Umbilical cord (tissue), 2 donors: Measurements from ENCODE around the gene RBM15. TPM values are rescaled to one million over a fixed set of nuclear protein-coding genes. Genes with fewer than 3 reads are reported as not detected.

Experiments
- DNase-seq: peaks from one replicate; pipeline ENCODE4 v3.0.0-alpha.2; 2015; ENCODE audit warnings: low spot score
- total RNA-seq: library from RNA; depleted of rRNA; stranded (reverse); fragments of >200 nt; gene quantifications from one replicate; pipeline ENCODE4 v1.2.3, GENCODE V29; 2014; ENCODE audit warnings: low replicate concordance; ENCODE audit not compliant: insufficient read depth

The RBM15 gene
- total RNA-seq, 1 donor from 2014 or later = 28.4 TPM

DNA sequence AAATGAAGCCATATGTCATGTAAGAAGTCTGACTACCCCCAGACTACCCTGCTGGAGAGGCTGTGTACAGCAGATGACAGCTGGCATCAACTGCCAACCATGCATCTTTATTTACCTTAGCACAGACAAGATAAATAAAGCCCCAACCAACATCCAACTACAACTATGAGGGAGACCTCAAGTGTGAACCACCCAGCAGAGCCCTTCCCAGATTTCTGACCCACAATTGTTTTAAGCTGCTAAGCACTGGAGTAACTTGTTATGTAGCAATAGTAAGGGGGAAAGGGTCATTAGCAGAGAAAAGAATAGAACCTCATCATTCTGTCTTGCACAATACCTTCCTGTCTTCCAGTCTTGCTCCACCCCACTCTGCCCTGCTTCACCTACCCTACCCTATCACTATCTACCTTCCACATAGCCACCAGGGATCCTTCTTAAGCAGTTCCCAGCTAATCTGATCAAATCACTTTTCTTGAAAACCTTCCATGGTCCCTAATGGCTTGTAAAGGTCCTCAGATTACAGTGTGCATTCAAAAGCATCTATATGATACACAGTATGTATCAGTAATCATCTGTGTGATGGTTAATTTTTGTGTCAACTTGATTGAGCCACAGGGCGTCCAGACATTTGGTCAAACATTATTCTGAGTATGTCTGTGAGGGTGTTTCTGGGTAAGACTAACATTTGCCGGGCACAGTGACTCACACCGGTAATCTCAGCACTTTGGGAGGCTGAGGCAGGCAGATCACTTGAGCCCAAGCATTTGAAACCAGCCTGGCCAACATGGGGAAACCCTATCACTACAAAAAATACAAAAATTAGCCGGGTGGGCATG, 19.6 kb upstream of the RBM15 start:
- DNase-seq = no peak

DNA sequence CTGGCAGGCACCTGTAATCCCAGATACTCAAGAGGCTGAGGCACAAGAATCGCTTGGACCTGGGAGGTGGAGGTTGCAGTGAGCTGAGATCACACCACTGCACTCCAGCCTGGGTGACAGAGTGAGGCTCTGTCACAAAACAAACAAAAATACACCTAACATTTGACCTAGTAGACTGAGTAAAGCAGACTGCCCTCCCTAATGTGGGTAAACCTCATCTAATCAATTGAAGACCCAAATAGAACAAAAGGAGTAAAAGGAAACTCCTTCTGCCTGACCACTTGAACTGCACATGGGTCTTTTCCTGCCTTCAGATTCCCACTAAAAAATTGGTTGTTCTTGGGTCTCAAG, 19.0 kb upstream of the RBM15 start:
- DNase-seq = no peak

GRCh38 chr1:110321045-110321444, 18.1 kb upstream of the RBM15 start:
- no peak for DNase-seq

DNA sequence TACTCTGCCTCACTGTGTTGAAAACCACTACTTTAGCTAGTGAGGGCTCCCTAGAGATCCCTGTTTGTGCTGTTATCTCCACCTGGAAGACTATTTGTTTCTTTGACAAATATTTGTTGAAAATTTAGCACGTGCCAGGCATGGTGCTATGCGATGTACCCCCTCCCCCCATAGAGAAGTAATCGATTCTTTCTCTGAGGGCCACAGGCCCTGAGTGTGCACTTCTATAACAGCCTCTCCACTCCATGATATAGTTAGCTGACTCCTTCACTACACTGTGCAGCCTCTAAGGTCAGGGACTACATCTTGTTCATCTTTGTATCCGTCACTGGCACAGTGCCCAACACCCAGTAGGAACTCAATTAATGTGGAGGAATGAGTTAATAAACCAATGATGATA, 17.3 kb upstream of the RBM15 start:
- DNase-seq = no peak

DNA sequence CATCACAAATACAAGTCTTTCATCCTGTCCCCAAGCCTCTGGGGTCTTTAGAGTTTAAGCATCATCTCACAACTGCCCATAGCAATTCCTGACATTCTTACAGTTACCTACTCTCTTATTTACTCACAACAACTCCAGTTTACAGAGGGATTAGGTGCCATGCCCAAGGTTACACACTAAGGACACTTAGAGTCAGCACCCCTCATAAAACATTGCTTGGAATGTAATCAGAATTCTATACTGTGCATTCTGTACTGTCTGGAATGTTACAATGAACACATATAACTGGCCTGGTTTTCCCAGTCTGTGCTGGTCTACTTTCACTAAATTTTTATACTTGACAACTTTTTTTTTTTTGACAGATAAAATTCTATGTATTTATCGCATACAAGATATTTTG, 14.5 kb upstream of the RBM15 start:
- no peak for DNase-seq

GRCh38 chr1:110326826-110327225, 12.4 kb upstream of the RBM15 start:
- no peak for DNase-seq

DNA sequence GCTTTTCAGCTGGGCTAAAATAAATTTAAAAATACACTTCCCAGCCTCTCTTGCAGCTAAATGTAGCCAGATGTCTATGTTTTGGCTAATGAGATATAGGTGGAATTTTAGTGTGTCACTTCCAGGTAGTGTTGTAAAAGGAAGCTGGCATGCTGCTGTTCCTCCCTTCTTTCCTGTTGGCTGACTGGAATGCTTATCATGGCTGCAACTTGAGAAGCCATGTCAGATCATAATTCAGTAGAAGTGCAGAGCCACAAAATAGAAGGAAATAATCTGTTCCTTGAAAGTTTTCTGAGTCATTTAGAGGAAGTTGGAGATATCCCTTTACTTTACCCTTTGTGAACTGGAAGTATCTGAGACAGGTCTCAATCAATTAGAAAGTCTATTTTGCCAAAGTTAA, 10.9 kb upstream of the RBM15 start:
- no peak for DNase-seq

DNA sequence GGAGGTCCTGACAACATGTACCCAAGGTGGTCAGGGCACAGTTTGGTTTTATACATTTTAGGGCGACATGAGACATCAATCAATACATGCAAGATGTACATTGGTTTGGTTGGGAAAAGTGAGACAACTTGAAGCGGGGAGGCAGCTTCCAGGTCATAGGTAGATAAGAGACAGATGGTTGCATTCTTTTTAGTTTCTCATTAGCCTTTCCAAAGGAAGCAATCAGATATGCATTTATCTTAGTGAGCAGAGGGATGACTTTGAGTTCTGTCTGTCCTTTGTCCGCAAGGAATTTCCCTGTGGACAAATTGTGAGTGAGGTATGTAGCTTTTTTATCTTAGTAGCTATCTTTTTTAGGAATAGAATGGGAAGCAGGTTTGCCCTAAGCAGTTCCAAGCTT, 10.5 kb upstream of the RBM15 start:
- DNase-seq = no peak

GRCh38 chr1:110335265-110335664, 3.9 kb upstream of the RBM15 start:
- no peak for DNase-seq

- no peak for DNase-seq
These were observed 2.7 kb upstream of the RBM15 start for GRCh38 chr1:110336300-110337039.

DNA sequence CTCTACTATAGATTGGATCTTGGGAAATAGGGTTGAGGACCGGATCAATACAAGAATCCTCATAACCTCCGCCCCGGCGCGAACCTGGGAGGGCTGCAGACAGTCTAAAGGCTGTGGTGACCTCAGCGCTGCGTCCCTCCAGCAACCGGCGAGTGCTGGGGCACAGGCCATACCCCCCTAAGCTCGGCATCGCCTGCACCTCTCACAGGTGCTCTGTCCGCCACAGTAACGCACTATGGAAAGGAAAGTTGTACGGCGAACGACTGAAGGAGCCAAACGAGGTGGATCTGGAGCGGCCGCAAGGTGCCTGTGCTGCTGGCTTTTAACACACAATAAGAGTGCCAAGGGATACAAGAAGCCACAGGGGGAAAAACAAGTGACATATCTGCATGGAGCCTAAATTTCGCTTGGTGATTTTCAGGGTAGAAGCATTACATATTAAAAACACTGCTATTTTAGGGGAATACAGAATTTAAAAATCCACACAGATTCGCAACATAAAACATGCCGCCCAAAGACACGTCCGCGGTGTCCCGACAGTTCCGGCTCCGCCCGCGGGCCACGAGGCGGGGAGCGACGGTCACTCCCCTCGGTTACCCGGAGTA, 1.4 kb upstream of the RBM15 start:
- DNase-seq = no peak

- DNase-seq = no peak
These were observed 780 bp upstream of the RBM15 start for GRCh38 chr1:110338309-110338885.

DNA sequence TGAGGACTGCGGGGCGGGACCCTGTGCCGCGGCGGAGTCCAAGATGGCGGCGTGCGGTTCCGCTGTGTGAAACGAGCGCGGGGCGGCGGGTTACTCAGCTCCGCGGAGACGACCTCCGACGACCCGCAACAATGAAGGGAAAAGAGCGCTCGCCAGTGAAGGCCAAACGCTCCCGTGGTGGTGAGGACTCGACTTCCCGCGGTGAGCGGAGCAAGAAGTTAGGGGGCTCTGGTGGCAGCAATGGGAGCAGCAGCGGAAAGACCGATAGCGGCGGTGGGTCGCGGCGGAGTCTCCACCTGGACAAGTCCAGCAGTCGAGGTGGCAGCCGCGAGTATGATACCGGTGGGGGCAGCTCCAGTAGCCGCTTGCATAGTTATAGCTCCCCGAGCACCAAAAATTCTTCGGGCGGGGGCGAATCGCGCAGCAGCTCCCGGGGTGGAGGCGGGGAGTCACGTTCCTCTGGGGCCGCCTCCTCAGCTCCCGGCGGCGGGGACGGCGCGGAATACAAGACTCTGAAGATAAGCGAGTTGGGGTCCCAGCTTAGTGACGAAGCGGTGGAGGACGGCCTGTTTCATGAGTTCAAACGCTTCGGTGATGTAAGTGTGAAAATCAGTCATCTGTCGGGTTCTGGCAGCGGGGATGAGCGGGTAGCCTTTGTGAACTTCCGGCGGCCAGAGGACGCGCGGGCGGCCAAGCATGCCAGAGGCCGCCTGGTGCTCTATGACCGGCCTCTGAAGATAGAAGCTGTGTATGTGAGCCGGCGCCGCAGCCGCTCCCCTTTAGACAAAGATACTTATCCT, 430 bp downstream of the RBM15 start:
- peak; percentile 65 for DNase-seq

GRCh38 chr1:110340207-110340468, 961 bp downstream of the RBM15 start:
- DNase-seq = peak; percentile 2

- no peak for DNase-seq
These were observed 2.1 kb downstream of the RBM15 start for GRCh38 chr1:110341146-110341871.

DNA sequence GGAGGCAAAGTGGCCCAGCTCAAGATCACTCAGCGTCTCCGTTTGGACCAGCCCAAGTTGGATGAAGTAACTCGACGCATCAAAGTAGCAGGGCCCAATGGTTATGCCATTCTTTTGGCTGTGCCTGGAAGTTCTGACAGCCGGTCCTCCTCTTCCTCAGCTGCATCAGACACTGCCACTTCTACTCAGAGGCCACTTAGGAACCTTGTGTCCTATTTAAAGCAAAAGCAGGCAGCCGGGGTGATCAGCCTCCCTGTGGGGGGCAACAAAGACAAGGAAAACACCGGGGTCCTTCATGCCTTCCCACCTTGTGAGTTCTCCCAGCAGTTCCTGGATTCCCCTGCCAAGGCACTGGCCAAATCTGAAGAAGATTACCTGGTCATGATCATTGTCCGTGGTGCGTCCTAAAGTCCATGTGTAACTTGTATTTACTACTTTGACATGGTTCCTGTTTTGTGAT, 2.7 kb downstream of the RBM15 start:
- no peak for DNase-seq

DNA sequence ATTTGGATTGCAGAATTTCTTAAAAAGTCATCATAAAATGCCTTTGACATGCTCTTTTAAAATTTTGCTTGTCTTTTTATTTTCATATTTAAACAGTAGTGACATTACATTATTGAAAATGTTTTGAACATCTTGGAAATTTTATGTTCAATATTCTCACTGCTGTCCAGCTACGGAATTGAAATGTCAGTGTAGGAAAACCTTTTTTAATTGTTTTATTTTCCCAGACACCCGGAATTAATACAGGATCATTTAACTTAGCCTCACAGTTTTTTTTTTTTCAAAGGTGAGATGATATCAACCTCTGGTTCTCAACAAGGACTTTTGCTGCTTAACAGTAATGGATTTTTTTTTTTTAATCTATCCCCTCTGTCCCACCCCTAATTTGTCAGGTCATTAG, 4.1 kb downstream of the RBM15 start:
- DNase-seq = no peak

GRCh38 chr1:110344152-110344551, 5.0 kb downstream of the RBM15 start:
- no peak for DNase-seq

- no peak for DNase-seq
These were observed 6.3 kb downstream of the RBM15 start for GRCh38 chr1:110345480-110345879.

- no peak for DNase-seq
These were observed 7.5 kb downstream of the RBM15 start for GRCh38 chr1:110346690-110347089.
